ENCODE measurements around the gene ZNF576.
"Not testable (repeated sequence)": the region's sequence is repeated elsewhere in the genome, so short reads cannot be mapped to it uniquely, and the experiment has no call there.

ZNF576 gene

GRCh38 chr19:43600326-43600725, 3.9 kb downstream of the ZNF576 start:
- not testable (repeated sequence) for DNase-seq

GRCh38 chr19:43605875-43606568, 9.6 kb downstream of the ZNF576 start:
- no peak for DNase-seq

- no peak for DNase-seq
Observed at GRCh38 chr19:43606569-43607229, 10.3 kb downstream of the ZNF576 start.

- DNase-seq = no peak
Observed at GRCh38 chr19:43607238-43608205, 11.1 kb downstream of the ZNF576 start.

GRCh38 chr19:43609872-43610271, 13.5 kb downstream of the ZNF576 start:
- DNase-seq = no peak

GRCh38 chr19:43610493-43610892, 14.1 kb downstream of the ZNF576 start:
- DNase-seq = no peak

GRCh38 chr19:43611788-43612187, 15.4 kb downstream of the ZNF576 start, which contains the start of gene SRRM5:
SRRM5 (plus strand) TSS chr19:43612088; CDS start chr19:43612122, 34 bp downstream.
- no peak for DNase-seq

GRCh38 chr19:43612374-43612773, 16.0 kb downstream of the ZNF576 start:
- DNase-seq = no peak

GRCh38 chr19:43616306-43616705, 19.9 kb downstream of the ZNF576 start:
- DNase-seq = no peak

GRCh38 chr19:43616954-43617353, 20.6 kb downstream of the ZNF576 start:
- no peak for DNase-seq

- peak; percentile 94 for DNase-seq
Observed at GRCh38 chr19:43618921-43619261, 22.5 kb downstream of the ZNF576 start.

GRCh38 chr19:43619262-43620060, 23.1 kb downstream of the ZNF576 start, which contains the start of gene ZNF428:
ZNF428 (minus strand) TSS chr19:43619629; CDS start chr19:43614304, 5,325 bp downstream.
- DNase-seq = peak; percentile 97

GRCh38 chr19:43620061-43621001, 23.9 kb downstream of the ZNF576 start:
- DNase-seq = no peak

- DNase-seq = no peak
Observed at GRCh38 chr19:43622070-43622469, 25.7 kb downstream of the ZNF576 start.

- DNase-seq = no peak
Observed at GRCh38 chr19:43622956-43623355, 26.6 kb downstream of the ZNF576 start.

GRCh38 chr19:43623889-43624670, 27.7 kb downstream of the ZNF576 start:
- no peak for DNase-seq

- no peak for DNase-seq
Observed at GRCh38 chr19:43624933-43625332, 28.5 kb downstream of the ZNF576 start.

GRCh38 chr19:43625918-43626579, 29.7 kb downstream of the ZNF576 start:
- no peak for DNase-seq

- DNase-seq = no peak
Observed at GRCh38 chr19:43626838-43627237, 30.4 kb downstream of the ZNF576 start.
